GM21786 (cell line): ENCODE measurements around the gene ANO2.
"Not testable (repeated sequence)": the region's sequence is repeated elsewhere in the genome, so short reads cannot be mapped to it uniquely, and the experiment has no call there.

Experiments
- ATAC-seq: cut with Tn5 transposase; IDR thresholded peaks from one replicate; pipeline ENCODE4 v1.9.1; 2021; ENCODE audit not compliant: unreplicated experiment

Gene ANO2

GRCh38 chr12:5561057-5561456 lies 384.0 kb downstream of the ANO2 start:
- ATAC-seq = no peak

GRCh38 chr12:5560265-5560664 lies 384.8 kb downstream of the ANO2 start:
- no peak for ATAC-seq

- ATAC-seq = no peak
Observed at GRCh38 chr12:5557906-5558305, 387.2 kb downstream of the ANO2 start.

DNA sequence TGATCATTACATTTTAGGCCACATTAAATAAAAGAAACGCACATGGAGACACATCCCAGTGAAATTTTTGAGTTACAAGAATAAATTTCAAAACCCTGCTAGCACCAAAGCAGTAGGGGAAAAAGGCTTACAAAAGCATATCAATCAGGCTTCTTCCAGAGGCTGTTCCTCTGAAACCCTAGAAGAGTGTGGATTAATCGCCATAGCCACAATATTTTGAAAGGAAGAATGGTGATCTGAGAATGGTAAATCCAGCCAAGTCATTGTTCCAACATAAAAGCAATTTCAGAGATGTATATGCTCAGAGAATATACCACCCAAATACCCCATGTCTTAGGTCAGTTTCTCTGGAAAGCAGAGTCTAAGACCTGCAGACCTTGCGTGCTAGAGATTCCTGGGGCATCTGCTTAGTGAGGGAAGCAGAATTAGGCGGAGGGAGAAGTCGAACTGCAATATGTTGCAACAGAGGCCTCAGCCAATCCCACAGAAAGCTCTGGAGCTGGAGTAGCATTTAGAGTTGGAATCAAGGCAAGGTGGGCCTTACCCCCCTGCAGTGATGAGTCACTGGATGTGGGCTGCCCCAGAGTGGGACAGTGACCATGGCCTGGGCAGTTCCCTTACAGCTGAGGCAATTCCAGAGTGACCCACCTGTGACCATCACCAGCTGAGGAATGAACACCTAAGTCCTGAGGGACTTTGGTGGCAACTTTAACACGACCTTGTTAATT lies 387.9 kb downstream of the ANO2 start:
- ATAC-seq = no peak

DNA sequence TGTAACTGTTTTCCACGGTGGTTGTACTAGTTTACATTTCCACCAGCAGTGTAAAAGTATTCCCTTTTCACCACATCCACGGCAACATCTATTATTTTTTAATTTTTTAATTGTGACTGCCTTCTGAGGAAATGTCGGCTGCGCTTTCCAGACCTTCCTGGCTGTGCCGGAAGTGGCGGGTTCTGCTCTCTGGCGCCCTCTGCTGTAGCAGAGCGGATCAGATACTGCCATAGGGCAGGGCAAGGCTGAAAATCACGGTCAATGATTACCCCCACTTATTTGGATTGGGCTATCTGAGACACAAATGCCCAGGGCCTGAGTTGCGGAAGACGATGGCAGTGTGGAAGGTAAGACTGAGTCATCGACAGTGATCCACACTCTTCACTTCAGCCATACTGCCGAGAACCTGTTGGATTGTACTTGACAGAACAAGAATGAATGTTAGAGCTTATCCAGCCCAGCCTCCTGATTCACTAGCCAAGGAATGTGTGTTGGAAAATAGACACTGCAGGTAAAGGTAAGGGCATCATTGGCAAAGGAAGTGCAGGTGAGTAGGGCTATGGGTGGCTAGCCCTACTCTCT lies 388.9 kb downstream of the ANO2 start:
- ATAC-seq = no peak

- ATAC-seq = no peak
Observed at GRCh38 chr12:5554711-5555110, 390.3 kb downstream of the ANO2 start.

GRCh38 chr12:5549011-5549410 lies 396.0 kb downstream of the ANO2 start:
- ATAC-seq = no peak

- ATAC-seq = no peak
Observed at GRCh38 chr12:5548152-5548943, 396.7 kb downstream of the ANO2 start.

- ATAC-seq = no peak
Observed at GRCh38 chr12:5546616-5547015, 398.4 kb downstream of the ANO2 start.

DNA sequence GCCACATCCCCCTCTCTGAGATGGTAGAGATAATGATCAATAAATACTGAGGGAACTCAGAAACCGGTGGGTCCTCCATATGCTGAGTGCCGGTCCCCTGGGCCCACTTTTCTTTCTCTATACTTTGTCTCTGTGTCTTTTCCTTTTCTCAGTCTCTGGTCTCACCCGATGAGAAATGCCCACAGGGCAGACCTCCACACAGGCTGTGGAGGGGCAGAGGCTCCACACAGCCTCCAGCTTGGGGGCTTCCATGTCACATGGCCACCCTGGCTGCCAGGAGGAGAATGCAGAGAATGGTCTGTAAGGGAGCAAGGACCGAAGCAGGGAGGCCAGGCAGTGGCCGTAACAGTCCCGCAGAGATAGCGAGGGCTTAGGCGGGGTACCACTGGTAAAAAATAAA lies 407.3 kb downstream of the ANO2 start:
- ATAC-seq = no peak

GRCh38 chr12:5537026-5537615 lies 407.9 kb downstream of the ANO2 start:
- ATAC-seq = not testable (repeated sequence)

GRCh38 chr12:5535541-5535940 lies 409.5 kb downstream of the ANO2 start:
- ATAC-seq = no peak

DNA sequence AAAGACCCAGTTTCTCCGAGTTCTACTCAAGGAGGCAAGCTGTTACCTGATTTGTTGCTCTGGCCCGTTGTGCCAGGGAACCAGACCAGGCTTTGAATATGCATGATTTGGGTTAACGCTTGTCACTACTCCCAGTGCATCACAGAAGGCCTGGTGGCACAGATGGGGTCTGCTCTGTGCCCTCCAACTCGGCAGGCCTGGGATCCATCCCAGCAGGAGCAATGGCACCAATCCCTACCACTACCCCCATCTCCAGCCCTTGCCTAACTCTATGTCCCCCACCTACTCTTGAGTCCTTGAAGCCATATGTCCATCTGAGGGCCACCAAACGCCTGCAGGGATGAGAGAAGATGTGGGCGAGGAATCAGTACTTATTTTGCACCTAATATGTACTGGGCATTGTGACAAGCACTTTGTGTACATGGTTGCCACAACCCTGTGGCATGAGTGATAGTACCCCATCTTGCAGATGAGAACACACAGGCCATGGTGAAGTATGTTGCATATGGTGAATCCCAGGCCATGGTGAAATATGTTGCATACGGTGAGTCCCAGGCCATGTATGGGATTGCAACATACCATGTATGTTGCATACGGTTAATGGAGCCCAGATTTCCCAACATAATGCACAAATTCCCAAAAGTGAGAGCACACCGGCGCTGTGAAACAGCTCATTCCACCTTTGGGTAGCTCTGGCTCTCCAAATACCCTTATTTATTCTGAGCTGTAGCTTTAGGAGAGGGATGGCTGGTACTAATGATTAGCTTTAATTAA lies 410.4 kb downstream of the ANO2 start:
- ATAC-seq = no peak

DNA sequence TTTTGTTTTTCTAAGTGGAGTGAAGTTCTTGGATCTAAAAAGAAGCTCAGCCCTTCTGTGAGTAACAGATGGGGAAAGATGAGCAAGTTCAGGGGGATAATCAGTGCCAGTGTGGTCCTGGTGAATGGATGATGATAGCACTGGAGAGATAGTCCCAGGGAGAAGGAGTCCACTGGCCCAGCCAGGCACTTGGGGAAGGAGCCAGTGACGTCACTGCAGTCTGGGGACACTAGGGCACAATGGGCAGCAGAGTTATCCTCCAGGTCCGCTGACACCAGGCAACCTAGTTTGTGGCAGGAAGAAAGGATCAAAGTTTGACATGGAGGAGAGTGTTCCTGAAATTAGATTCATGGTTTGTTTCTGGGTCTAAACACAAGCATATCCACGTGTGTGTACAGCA lies 411.7 kb downstream of the ANO2 start:
- ATAC-seq = no peak

DNA sequence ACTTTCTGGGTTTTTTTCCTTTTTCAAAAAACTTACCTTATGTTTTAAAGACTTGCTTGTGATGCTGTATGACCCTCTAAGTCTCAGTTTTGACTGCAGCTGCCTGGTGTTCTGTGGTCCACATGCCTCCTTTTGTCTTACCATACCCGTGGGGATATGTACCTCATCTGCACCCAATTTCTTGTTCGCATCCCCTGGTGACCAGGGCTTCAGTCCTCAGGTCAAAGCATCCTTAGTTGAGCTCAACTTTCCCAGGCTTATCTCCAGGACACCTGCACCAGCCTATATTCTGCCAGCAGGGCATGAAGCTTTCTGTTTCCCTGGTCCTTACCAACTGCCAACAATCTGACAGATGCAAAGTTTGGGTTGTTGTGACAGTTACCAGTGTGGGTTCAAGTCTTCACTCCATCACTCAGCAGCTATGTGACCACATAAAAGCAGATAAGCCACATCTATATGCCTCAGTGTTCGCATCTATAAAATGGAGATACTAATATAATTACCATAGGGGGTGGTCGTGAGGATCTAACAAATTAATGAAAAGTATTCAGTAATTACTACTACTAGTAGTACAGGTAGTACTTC lies 419.2 kb downstream of the ANO2 start:
- ATAC-seq = no peak

- no peak for ATAC-seq
Observed at GRCh38 chr12:5524769-5525436, 420.2 kb downstream of the ANO2 start.

- no peak for ATAC-seq
Observed at GRCh38 chr12:5524116-5524768, 420.8 kb downstream of the ANO2 start.

- ATAC-seq = no peak
Observed at GRCh38 chr12:5523396-5524115, 421.5 kb downstream of the ANO2 start.
